ENCODE results near the gene KIRREL3. TPM values are rescaled to one million over a fixed set of nuclear protein-coding genes. Genes with fewer than 3 reads are reported as not detected.

Gene KIRREL3
- total and polyA plus RNA-seq, 5 donors, result 0.74 to 1.2 (median 1.0) TPM

DNA sequence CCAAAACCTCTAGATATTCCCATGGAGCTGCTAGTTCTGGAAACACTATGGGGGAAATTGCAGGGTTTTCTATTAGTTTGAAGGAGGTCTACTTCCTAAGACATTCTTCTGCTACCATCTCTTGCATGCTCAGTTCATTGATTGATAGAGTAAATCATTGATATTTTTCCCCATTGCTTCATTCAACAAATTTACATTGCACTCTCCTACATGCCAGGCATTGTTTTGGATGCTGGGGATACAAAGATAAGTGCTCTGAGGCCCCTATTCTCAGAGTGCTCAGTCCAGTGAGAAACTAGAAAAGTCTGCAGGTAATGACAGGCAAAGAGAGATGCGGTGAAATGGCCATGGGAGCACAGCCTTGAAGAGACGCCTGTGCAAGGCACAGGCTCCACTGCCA is 313.1 kb downstream of the KIRREL3 start:
- Histone ChIP-seq H3K4me1 (ENCODE audit: control insufficient read depth, insufficient read depth, low read length) (no peaks in the 10 kb centered on the region), H3K9me3 (ENCODE audit: control insufficient read depth, low read length) (no peaks in the 10 kb centered on the region), H3K27ac (ENCODE audit: low read length) (no peak overlapping the region), H3K27me3 (ENCODE audit: control insufficient read depth, insufficient read depth) (no peaks in the 10 kb centered on the region), H3K4me3 (ENCODE audit: low read length) (no peak overlapping the region)
- WGBS, result 91% methylated on average over 2 of the region's 2 CpGs
- no peak for DNase-seq
- ATAC-seq, result no peak
- intact Hi-C loops (cut with DNase I), result no loop called here

DNA sequence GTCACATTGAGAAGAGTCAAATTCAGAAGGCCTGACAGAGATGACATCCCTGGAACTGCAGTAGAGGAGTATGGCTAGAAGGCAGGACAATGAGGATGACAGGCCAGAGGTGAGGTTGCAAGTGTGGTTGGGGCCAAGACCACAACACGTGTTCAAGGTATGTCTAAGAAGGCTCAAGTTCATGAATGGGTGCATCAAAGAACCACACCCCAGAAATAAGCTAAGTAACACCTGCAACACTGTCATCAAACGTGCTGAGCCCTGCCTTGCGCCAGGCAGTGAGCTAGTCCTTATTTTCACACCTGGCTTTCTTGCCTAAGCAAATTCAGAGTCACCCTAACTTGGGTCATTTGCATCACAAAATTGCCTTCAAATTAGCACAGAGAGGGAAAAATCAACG is 313.6 kb downstream of the KIRREL3 start:
- Histone ChIP-seq H3K4me1 (ENCODE audit: control insufficient read depth, insufficient read depth, low read length) (no peaks in the 10 kb centered on the region), H3K4me3 (ENCODE audit: low read length) (no peak overlapping the region), H3K9me3 (ENCODE audit: control insufficient read depth, low read length) (no peaks in the 10 kb centered on the region), H3K27ac (ENCODE audit: low read length) (no peak overlapping the region), H3K27me3 (ENCODE audit: control insufficient read depth, insufficient read depth) (no peaks in the 10 kb centered on the region)
- 68% methylated on average over 4 of the region's 4 CpGs for WGBS
- no peak for ATAC-seq
- intact Hi-C loops (cut with DNase I), result no loop called here
- no peak for DNase-seq

DNA sequence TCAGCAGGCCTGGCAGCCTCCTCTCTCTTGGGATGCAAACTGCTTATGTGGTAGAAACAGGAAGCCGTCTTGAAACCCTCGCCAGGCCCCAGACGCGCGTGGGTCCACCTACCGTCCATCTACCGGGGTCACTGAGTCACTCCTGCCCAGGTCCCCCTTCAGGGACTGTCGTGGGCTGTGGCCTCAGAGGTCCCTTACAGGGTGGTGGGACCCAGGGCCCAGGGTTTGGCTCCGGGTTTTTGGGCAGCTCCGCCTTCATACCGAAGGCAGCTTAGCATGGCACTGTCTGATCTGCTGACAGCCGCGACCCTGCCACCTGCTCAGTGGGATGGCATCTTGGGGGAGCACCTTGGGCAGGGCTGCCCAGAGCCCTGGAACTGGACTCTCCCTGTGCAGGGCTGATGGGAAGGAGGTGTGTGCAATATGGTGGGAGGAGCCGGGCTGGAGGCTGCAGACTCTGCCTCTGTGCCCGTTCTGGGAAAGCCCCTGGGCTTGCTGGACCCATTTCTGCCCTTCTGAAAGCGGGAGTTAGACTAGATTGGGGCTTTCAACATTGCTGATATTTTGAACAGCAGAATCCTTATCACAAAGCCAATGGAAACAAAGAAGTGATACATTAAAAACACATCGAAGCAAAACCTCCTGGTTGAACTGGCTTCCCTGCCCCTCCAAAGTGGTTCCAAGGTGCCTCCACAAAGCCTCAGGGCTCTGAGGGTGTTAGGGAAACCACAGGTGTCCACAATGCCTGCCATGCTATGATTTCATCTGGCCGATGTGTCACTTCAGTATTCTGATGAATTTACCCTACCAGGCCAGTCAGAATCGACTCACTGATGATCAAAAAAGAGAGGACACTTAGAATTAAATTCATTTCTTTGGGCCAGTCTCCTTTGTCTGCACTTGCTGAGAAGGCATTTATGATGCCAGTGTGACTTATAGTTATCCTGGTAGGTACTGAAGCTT is 316.5 kb downstream of the KIRREL3 start:
- 80% methylated on average over 19 of the region's 19 CpGs for WGBS
- ATAC-seq (no peak), DNase-seq (no peak)
- Histone ChIP-seq H3K27ac (ENCODE audit: low read length) (no peak overlapping the region), H3K4me1 (ENCODE audit: control insufficient read depth, insufficient read depth, low read length) (no peaks in the 10 kb centered on the region), H3K27me3 (ENCODE audit: control insufficient read depth, insufficient read depth) (no peaks in the 10 kb centered on the region), H3K4me3 (ENCODE audit: low read length) (no peak overlapping the region), H3K9me3 (ENCODE audit: control insufficient read depth, low read length) (no peaks in the 10 kb centered on the region)
- intact Hi-C loops (cut with DNase I), result no loop called here

DNA sequence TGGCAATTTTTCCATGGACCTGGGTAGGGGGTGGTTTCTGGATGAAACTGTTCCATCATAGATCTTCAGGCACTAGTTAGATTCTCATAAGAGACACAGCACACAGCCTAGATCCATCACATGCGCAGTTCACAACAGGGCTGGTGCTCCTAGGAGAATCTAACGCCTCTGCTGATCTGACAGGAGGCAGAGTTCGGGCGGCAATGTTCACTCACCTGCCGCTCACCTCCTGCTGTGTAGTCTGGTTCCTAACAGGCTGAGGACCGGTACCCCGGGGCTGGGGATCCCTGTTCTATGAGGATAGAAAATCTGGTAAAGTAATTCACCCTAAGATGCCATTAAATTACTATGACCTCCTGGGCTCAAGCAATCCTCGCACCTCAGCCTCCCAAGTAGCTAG is 318.0 kb downstream of the KIRREL3 start:
- H3K27ac ChIP-seq (ENCODE audit: low read length), result no peak overlapping the region
- ATAC-seq, result no peak
- intact Hi-C loops (cut with DNase I), result no loop called here

DNA sequence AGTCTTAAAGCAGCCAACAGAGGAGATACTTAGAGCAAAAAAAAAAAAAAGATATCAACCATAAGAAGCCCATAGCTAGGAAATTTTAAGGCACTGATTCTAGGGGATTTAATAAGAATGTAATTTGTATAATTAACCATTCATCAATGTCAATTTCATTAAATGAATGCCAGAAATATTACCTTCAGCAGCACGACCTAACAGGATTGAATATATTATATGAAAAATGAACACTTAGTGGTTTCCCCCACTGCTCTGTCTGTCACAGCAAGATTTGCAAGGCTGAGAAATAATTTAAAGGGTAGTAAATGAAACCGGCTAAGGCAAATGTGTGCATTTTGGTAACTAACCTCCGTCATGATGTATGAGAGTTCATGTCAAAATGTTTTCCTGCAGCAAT is 319.9 kb downstream of the KIRREL3 start:
- ATAC-seq (no peak), DNase-seq (no peak)
- Histone ChIP-seq H3K27me3 (ENCODE audit: control insufficient read depth, insufficient read depth) (no peaks in the 10 kb centered on the region), H3K4me3 (ENCODE audit: low read length) (no peak overlapping the region), H3K27ac (ENCODE audit: low read length) (no peak overlapping the region), H3K4me1 (ENCODE audit: control insufficient read depth, insufficient read depth, low read length) (no peaks in the 10 kb centered on the region), H3K9me3 (ENCODE audit: control insufficient read depth, low read length) (no peaks in the 10 kb centered on the region)
- intact Hi-C loops (cut with DNase I), result no loop called here
- 66% methylated on average over 3 of the region's 3 CpGs for WGBS

More for the DNA sequence above, 318.0 kb downstream of the KIRREL3 start:
- no peaks in the 10 kb centered on the region for H3K27me3 ChIP-seq (ENCODE audit: control insufficient read depth, insufficient read depth)
- no peaks in the 10 kb centered on the region for H3K4me1 ChIP-seq (ENCODE audit: control insufficient read depth, insufficient read depth, low read length)
- no peak overlapping the region for H3K4me3 ChIP-seq (ENCODE audit: low read length)
- DNase-seq, result no peak
- no peaks in the 10 kb centered on the region for H3K9me3 ChIP-seq (ENCODE audit: control insufficient read depth, low read length)
- 82% methylated on average over 8 of the region's 8 CpGs for WGBS

DNA sequence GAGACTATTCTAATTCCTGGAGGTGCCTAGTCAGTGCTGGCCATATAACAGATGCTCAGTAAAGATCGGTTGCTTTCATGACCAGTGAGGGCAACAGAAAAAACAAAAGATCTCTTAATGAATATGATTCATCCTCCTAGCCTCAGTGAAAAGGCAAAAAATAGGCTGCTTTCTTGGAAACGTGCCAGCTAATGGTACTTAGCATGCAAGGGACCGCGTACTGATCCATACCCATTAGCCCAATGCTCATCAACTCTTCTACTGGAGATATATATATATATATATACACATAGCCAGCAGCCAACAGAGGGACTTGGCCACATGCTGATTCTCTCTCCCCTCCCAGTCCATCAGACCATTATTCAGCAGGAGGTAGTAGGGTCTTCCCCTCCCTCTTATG is 320.4 kb downstream of the KIRREL3 start:
- no peak overlapping the region for H3K4me3 ChIP-seq (ENCODE audit: low read length)
- ATAC-seq (no peak), DNase-seq (no peak)
- H3K4me1 ChIP-seq (ENCODE audit: control insufficient read depth, insufficient read depth, low read length), result no peaks in the 10 kb centered on the region
- H3K27me3 ChIP-seq (ENCODE audit: control insufficient read depth, insufficient read depth), result no peaks in the 10 kb centered on the region
- no peak overlapping the region for H3K27ac ChIP-seq (ENCODE audit: low read length)
- intact Hi-C loops (cut with DNase I), result no loop called here
- WGBS, result 63% methylated on average over 4 of the region's 4 CpGs
- no peaks in the 10 kb centered on the region for H3K9me3 ChIP-seq (ENCODE audit: control insufficient read depth, low read length)

DNA sequence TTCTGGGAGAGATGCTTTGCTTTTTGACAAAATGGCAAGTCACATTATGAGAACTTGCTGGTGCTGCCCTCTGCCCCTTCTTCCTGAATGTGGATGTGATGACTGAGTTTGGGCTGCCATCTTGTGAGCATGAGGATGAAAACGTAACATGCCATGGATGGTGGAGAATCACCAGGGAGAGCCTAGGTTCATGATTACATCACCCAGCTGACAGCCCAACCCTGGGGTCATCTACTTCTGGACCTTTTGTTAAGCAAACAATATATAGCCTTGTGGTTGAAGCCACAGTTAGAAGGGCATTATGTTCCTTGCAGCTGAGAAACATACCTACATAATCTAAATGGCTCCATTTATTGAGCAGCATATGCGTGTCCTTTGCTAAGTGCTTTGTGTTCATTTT is 321.5 kb downstream of the KIRREL3 start:
- DNase-seq (no peak), ATAC-seq (no peak)
- H3K27ac ChIP-seq (ENCODE audit: low read length), result no peak overlapping the region
- intact Hi-C loops (cut with DNase I), result no loop called here
- no peaks in the 10 kb centered on the region for H3K4me1 ChIP-seq (ENCODE audit: control insufficient read depth, insufficient read depth, low read length)
- H3K4me3 ChIP-seq (ENCODE audit: low read length), result no peak overlapping the region
- WGBS, result 44% methylated on average over 2 of the region's 2 CpGs
- no peaks in the 10 kb centered on the region for H3K27me3 ChIP-seq (ENCODE audit: control insufficient read depth, insufficient read depth)
- no peaks in the 10 kb centered on the region for H3K9me3 ChIP-seq (ENCODE audit: control insufficient read depth, low read length)

DNA sequence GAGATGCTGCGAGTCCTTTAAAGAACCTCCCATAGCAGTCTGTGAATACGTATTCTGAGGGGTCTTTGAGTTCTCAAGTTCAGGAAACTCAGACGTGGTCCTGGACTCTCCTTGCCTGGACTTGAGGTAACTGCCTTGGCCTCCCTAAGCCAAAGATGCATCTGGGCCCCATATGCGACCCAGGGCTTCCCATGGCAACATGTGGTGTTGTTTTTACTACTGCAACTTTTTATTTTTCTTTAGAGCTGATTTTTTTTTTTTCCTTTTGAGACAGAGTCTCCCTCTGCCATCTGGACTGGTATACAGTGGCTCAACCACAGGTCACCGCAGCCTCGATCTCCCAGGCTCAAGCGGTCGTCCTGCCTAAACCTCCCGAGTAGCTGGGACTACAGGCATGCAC is 324.0 kb downstream of the KIRREL3 start:
- no peak for ATAC-seq
- WGBS, result 87% methylated on average over 9 of the region's 9 CpGs
- intact Hi-C loops (cut with DNase I), result no loop called here
- Histone ChIP-seq H3K4me1 (ENCODE audit: control insufficient read depth, insufficient read depth, low read length) (no peaks in the 10 kb centered on the region), H3K9me3 (ENCODE audit: control insufficient read depth, low read length) (no peaks in the 10 kb centered on the region), H3K4me3 (ENCODE audit: low read length) (no peak overlapping the region), H3K27ac (ENCODE audit: low read length) (no peak overlapping the region), H3K27me3 (ENCODE audit: control insufficient read depth, insufficient read depth) (no peaks in the 10 kb centered on the region)
- DNase-seq, result no peak

DNA sequence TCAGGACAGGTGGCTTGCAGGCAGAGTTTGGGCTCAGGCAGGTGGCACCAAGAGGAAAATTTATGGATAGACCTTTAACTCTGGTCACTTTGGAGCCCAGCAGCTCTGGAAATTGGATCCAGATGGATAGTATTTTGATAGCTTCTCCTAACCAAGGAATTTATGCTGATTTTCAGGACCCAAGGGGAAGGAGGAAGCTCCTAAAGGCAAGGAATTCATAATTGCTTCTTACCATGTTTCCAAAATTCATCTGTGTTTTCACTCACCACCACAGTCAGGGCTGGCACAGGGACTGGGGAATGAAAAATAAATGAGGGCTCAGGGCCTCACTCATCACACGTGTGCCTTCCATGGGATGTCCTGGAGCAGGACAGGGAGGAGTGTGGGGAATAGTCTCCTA is 327.3 kb downstream of the KIRREL3 start:
- Histone ChIP-seq H3K27ac (ENCODE audit: low read length) (no peak overlapping the region), H3K4me3 (ENCODE audit: low read length) (no peak overlapping the region), H3K27me3 (ENCODE audit: control insufficient read depth, insufficient read depth) (no peaks in the 10 kb centered on the region), H3K9me3 (ENCODE audit: control insufficient read depth, low read length) (no peaks in the 10 kb centered on the region), H3K4me1 (ENCODE audit: control insufficient read depth, insufficient read depth, low read length) (no peaks in the 10 kb centered on the region)
- intact Hi-C loops (cut with DNase I), result no loop called here
- ATAC-seq, result no peak
- 70% methylated on average over 1 of the region's 1 CpG for WGBS
- DNase-seq, result no peak

DNA sequence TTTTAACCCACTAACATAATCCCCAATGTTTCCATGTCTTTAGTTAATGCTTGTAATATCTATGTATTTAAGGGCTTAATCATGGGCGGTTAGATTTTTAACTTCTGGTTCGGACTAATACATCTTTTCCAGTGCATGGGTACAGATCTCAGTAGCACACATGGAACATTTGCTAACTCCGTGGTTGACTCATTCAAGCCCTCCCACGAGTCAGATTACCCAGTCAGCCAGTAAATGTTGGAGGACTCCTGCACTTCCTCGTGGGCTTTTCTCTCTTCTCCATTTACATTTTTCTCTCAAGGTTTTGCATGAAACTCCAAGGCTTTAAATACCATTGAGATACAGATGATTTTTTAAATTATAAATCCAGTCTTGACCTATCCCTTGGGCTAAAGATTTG is 331.2 kb downstream of the KIRREL3 start:
- no peak overlapping the region for H3K4me3 ChIP-seq (ENCODE audit: low read length)
- intact Hi-C loops (cut with DNase I), result no loop called here

DNA sequence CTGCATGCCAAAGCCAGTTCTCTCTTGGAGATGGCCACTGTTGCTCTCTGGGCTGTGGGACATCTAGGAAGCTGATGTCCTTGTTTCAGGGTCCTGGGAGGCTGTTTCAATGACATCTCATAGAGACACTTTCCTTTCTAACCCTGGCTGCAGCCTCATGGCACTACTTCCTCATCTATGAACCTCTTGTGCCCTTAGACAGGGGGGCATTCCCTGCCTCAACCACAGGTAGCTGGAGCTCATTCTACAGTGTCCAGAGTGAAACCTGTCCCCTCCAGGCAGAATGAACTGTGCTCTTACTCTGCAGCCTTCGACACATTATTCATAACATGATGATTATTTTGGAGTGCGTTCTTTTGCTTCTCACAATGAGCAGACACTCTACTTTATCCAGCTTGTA is 335.9 kb downstream of the KIRREL3 start:
- 87% methylated on average over 2 of the region's 2 CpGs for WGBS
- no peak for ATAC-seq

More for the DNA sequence above, 331.2 kb downstream of the KIRREL3 start:
- Histone ChIP-seq H3K4me1 (ENCODE audit: control insufficient read depth, insufficient read depth, low read length) (no peaks in the 10 kb centered on the region), H3K27me3 (ENCODE audit: control insufficient read depth, insufficient read depth) (peaks cover 3% of the 10 kb centered on the region), H3K27ac (ENCODE audit: low read length) (no peak overlapping the region), H3K9me3 (ENCODE audit: control insufficient read depth, low read length) (no peaks in the 10 kb centered on the region)
- DNase-seq (no peak), ATAC-seq (no peak)
- 52% methylated on average over 5 of the region's 5 CpGs for WGBS

More for the DNA sequence above, 335.9 kb downstream of the KIRREL3 start:
- Histone ChIP-seq H3K4me3 (ENCODE audit: low read length) (no peak overlapping the region), H3K27ac (ENCODE audit: low read length) (no peak overlapping the region), H3K4me1 (ENCODE audit: control insufficient read depth, insufficient read depth, low read length) (no peaks in the 10 kb centered on the region), H3K27me3 (ENCODE audit: control insufficient read depth, insufficient read depth) (peaks cover 3% of the 10 kb centered on the region), H3K9me3 (ENCODE audit: control insufficient read depth, low read length) (no peaks in the 10 kb centered on the region)
- DNase-seq, result no peak
- intact Hi-C loops (cut with DNase I), result no loop called here

Measured in right cardiac atrium (tissue), 5 donors.